Spinal cord (tissue), 10 donors: ENCODE data around the gene TNFRSF19. TPM values are rescaled to one million over a fixed set of nuclear protein-coding genes. Genes with fewer than 3 reads are reported as not detected.

Source experiments
- DNase-seq, 6 donors: peaks; one replicate each; pipeline versions ENCODE4 v3.0.0 to v3.0.0-alpha.2; 2013 to 2015; ENCODE audit warnings: low spot score in 6 of 6, low read depth in 4 of 6
- H3K27ac ChIP-seq: one replicate; pipeline ENCODE4 v1.5.1; 2013; ENCODE audit warnings: low read depth, low read length, control low read depth
- H3K27me3 ChIP-seq: one replicate; pipeline ENCODE4 v1.6.1; 2013; ENCODE audit warnings: low read length; ENCODE audit not compliant: control insufficient read depth, insufficient read depth
- H3K36me3 ChIP-seq: one replicate; pipeline ENCODE4 v1.6.1; 2013; ENCODE audit warnings: low read length; ENCODE audit not compliant: control insufficient read depth, insufficient read depth
- H3K4me1 ChIP-seq: one replicate; pipeline ENCODE4 v1.6.1; 2013; ENCODE audit warnings: low read length; ENCODE audit not compliant: control insufficient read depth, insufficient read depth
- H3K4me3 ChIP-seq: one replicate; pipeline ENCODE4 v1.5.1; 2013; ENCODE audit warnings: low read depth, low read length, control low read depth
- H3K9me3 ChIP-seq: one replicate; pipeline ENCODE4 v1.6.1; 2013; ENCODE audit warnings: low read length; ENCODE audit not compliant: control insufficient read depth, insufficient read depth
- WGBS: methylation state at CpG from one replicate; pipeline ENCODE4 v1.1.5; 2013; ENCODE audit warnings: missing lambda C conversion rate; ENCODE audit not compliant: insufficient coverage; 5-methylcytosine and 5-hydroxymethylcytosine counted together
- polyA plus RNA-seq, 2 donors: library from polyadenylated mRNA; unstranded; fragments of 120-200 nt; gene quantifications; one replicate each; pipeline ENCODE4 v1.2.1, GENCODE V29; 2013; ENCODE audit not compliant: insufficient read length in 2 of 2
- total RNA-seq, 2 donors: library from RNA; depleted of rRNA in 1 of 2; stranded (reverse); fragments of 120-200 nt in 1 of 2; fragments of >200 nt in 1 of 2; gene quantifications; one replicate each; pipeline versions ENCODE4 v1.2.3 to v1.2.4, GENCODE V29; 2013 to 2014
- donor health status: healthy.

TNFRSF19 gene
- total and polyA plus RNA-seq, 4 donors = 30.8 to 38.9 (median 34.3) TPM

- DNase-seq = peak in 1 of 6 donors; percentile 49
- no peak overlapping the region for H3K4me3 ChIP-seq
- WGBS = 72% methylated on average over 9 of the region's 11 CpGs
- peaks cover 6% of the 10 kb centered on the region for H3K36me3 ChIP-seq
- no peaks in the 10 kb centered on the region for H3K9me3 ChIP-seq
- H3K27ac ChIP-seq = peak overlapping the region; percentile 65
- peaks cover 26% of the 10 kb centered on the region for H3K4me1 ChIP-seq
- H3K27me3 ChIP-seq = no peaks in the 10 kb centered on the region
These were observed 84.2 kb downstream of the TNFRSF19 start for GRCh38 chr13:23654111-23655110.

- WGBS = no CpG with 5 or more reads among the region's 3 CpGs
- Histone ChIP-seq H3K4me3 (no peak overlapping the region), H3K27me3 (no peaks in the 10 kb centered on the region), H3K9me3 (no peaks in the 10 kb centered on the region), H3K36me3 (peaks cover 10% of the 10 kb centered on the region), H3K27ac (no peak overlapping the region), H3K4me1 (peaks cover 26% of the 10 kb centered on the region)
- no peak for DNase-seq
These were observed 85.1 kb downstream of the TNFRSF19 start for GRCh38 chr13:23655321-23655720.

GRCh38 chr13:23656637-23657371 lies 86.6 kb downstream of the TNFRSF19 start:
- Histone ChIP-seq H3K9me3 (peaks cover 2% of the 10 kb centered on the region), H3K27ac (peak overlapping the region; percentile 70), H3K4me1 (peaks cover 26% of the 10 kb centered on the region), H3K27me3 (no peaks in the 10 kb centered on the region), H3K36me3 (peaks cover 10% of the 10 kb centered on the region), H3K4me3 (no peak overlapping the region)
- DNase-seq = peak in 2 of 6 donors; percentile 76 to 89
- WGBS = no CpG with 5 or more reads among the region's 4 CpGs

- WGBS = 82% methylated on average over 12 of the region's 15 CpGs
- H3K27me3 ChIP-seq = no peaks in the 10 kb centered on the region
- peaks cover 10% of the 10 kb centered on the region for H3K36me3 ChIP-seq
- no peak overlapping the region for H3K27ac ChIP-seq
- peaks cover 13% of the 10 kb centered on the region for H3K4me1 ChIP-seq
- H3K4me3 ChIP-seq = no peak overlapping the region
- no peak for DNase-seq
- H3K9me3 ChIP-seq = peaks cover 2% of the 10 kb centered on the region
These were observed 88.8 kb downstream of the TNFRSF19 start for GRCh38 chr13:23658929-23659541.

DNA sequence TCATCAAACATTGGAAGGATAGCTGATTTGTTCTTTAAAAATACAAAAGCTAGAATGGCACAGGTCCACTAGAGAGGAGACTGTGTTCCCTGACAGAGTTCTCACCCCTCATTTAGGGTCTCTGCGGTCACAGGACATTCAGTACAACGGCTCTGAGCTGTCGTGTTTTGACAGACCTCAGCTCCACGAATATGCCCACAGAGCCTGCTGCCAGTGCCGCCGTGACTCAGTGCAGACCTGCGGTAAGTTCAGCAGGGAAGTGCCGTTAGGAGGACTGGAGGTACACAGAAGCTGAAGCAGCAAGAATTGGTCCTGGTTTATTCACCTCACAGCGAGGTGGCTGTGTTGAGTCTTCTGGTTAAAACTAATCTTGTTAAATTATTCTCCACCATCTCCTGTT lies 90.0 kb downstream of the TNFRSF19 start:
- H3K27me3 ChIP-seq = no peaks in the 10 kb centered on the region
- H3K36me3 ChIP-seq = peaks cover 10% of the 10 kb centered on the region
- peaks cover 2% of the 10 kb centered on the region for H3K9me3 ChIP-seq
- no peak overlapping the region for H3K27ac ChIP-seq
- H3K4me1 ChIP-seq = peaks cover 8% of the 10 kb centered on the region
- H3K4me3 ChIP-seq = no peak overlapping the region
- 84% methylated on average over 8 of the region's 9 CpGs for WGBS
- DNase-seq = no peak

DNA sequence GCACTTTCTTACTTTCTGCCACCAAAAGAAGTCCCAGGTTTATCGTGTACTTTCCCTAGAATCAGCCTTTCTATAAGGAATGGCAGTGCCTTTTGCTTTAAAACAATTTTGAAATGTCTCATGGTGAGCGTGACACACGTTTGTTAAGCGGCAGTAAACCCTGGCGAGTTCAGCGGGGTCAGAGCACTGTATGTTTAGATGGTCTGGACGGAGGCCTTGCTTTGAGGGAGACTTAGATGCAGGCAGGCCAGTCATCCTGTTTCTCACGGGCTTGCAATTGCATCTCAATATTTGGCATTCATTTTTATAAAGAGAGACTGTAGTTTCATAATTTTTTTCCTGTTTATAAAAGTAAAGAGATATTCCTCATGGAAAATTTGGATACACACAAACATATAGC lies 96.4 kb downstream of the TNFRSF19 start:
- H3K4me1 ChIP-seq = peaks cover 1% of the 10 kb centered on the region
- no peaks in the 10 kb centered on the region for H3K27me3 ChIP-seq
- H3K4me3 ChIP-seq = no peak overlapping the region
- no peaks in the 10 kb centered on the region for H3K9me3 ChIP-seq
- no peak overlapping the region for H3K27ac ChIP-seq
- DNase-seq = no peak
- H3K36me3 ChIP-seq = peaks cover 6% of the 10 kb centered on the region
- 66% methylated on average over 5 of the region's 8 CpGs for WGBS

GRCh38 chr13:23667750-23668149 lies 97.5 kb downstream of the TNFRSF19 start:
- Histone ChIP-seq H3K4me1 (peaks cover 5% of the 10 kb centered on the region), H3K36me3 (peaks cover 6% of the 10 kb centered on the region), H3K9me3 (no peaks in the 10 kb centered on the region), H3K4me3 (no peak overlapping the region), H3K27me3 (no peaks in the 10 kb centered on the region), H3K27ac (no peak overlapping the region)
- WGBS = 96% methylated on average over 4 of the region's 6 CpGs
- no peak for DNase-seq

GRCh38 chr13:23668562-23668961 lies 98.3 kb downstream of the TNFRSF19 start:
- 92% methylated on average over 8 of the region's 9 CpGs for WGBS
- H3K9me3 ChIP-seq = no peaks in the 10 kb centered on the region
- H3K27me3 ChIP-seq = no peaks in the 10 kb centered on the region
- peaks cover 5% of the 10 kb centered on the region for H3K4me1 ChIP-seq
- H3K36me3 ChIP-seq = peaks cover 6% of the 10 kb centered on the region
- no peak overlapping the region for H3K4me3 ChIP-seq
- DNase-seq = no peak
- H3K27ac ChIP-seq = no peak overlapping the region

DNA sequence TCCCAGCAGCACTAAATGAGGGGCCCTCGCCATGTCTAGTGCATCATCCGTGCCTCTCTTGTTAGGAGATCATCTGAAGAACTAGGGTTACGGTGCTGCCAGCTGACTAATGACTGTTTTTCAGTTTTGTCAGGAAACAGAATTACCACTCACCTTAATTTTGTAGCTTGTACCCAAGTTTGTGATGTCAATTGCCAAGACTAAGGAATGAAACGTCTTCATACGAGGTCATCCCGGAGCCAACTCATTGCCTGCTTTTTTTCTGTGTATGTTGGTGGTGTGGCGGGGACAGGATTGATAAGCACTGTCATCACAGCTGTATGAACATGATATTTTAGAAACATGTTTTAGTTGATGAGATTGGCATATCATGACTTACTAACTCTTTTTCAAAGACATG lies 100.6 kb downstream of the TNFRSF19 start:
- peaks cover 6% of the 10 kb centered on the region for H3K36me3 ChIP-seq
- H3K9me3 ChIP-seq = no peaks in the 10 kb centered on the region
- no peak overlapping the region for H3K27ac ChIP-seq
- H3K4me1 ChIP-seq = peaks cover 7% of the 10 kb centered on the region
- WGBS = 73% methylated on average over 5 of the region's 7 CpGs
- DNase-seq = no peak
- no peaks in the 10 kb centered on the region for H3K27me3 ChIP-seq
- H3K4me3 ChIP-seq = no peak overlapping the region
